Gastroesophageal sphincter (tissue), 4 donors: Measurements from ENCODE around the gene SCAF8. TPM values are rescaled to one million over a fixed set of nuclear protein-coding genes. Genes with fewer than 3 reads are reported as not detected.

Source experiments
- ATAC-seq: fragments of 150-250 bp; one replicate; pipeline ENCODE4 v1.9.1; 2016; ENCODE audit warnings: mild to moderate bottlenecking, moderate library complexity
- H3K27ac ChIP-seq, 4 donors: fragments of 200-600 bp; sonication (generic) in 3 of 4; 1 replicate in 3 of 4; 2 replicates in 1 of 4; pipeline ENCODE4 v1.5.1; 2016 to 2019
- H3K27me3 ChIP-seq: fragments of 200-600 bp; sonication (generic); one replicate; pipeline ENCODE4 v1.5.1; 2019
- H3K36me3 ChIP-seq, 2 donors: fragments of 200-600 bp; sonication (generic); one replicate each; pipeline ENCODE4 v1.5.1; 2019; ENCODE audit warnings: control low read depth in 1 of 2
- H3K4me1 ChIP-seq, 3 donors: fragments of 200-600 bp; sonication (generic); 1 replicate in 2 of 3; 2 replicates in 1 of 3; pipeline ENCODE4 v1.5.1; 2016 to 2019; ENCODE audit warnings: control low read depth in 2 of 3
- H3K4me3 ChIP-seq, 2 donors: fragments of 200-600 bp; sonication (generic); one replicate each; pipeline ENCODE4 v1.5.1; 2019; ENCODE audit warnings: mild to moderate bottlenecking in 1 of 2, moderate library complexity in 1 of 2
- H3K9me3 ChIP-seq, 3 donors: fragments of 200-600 bp; sonication (generic); one replicate each; pipeline ENCODE4 v1.5.1; 2017 to 2019; ENCODE audit warnings: control low read depth in 2 of 3
- CTCF ChIP-seq, 4 experiments: fragments of 200-600 bp in 2 of 4; fragments of 450-650 bp in 2 of 4; sonication (generic) in 1 of 4; IDR thresholded peaks; one replicate each; pipeline ENCODE4 v1.5.1; 2017 to 2019; ENCODE audit warnings: antibody characterized with exemption in 4 of 4, mild to moderate bottlenecking in 2 of 4, moderate library complexity in 2 of 4
- EP300 ChIP-seq: sonication (generic); formaldehyde crosslinking; IDR thresholded peaks from one replicate; pipeline ENCODE4 v1.6.1; 2017; ENCODE audit warnings: antibody characterized with exemption, mild to moderate bottlenecking
- POLR2A ChIP-seq, 2 donors: fragments of 450-650 bp; IDR thresholded peaks; one replicate each; pipeline ENCODE4 v1.6.1; 2017; ENCODE audit warnings: antibody characterized with exemption in 2 of 2, mild to moderate bottlenecking in 2 of 2, moderate library complexity in 1 of 2
- POLR2AphosphoS5 ChIP-seq: sonication (generic); formaldehyde crosslinking; IDR thresholded peaks from one replicate; pipeline ENCODE4 v1.6.1; 2017; ENCODE audit warnings: antibody characterized with exemption
- WGBS, 2 donors: methylation state at CpG; one replicate each; pipeline ENCODE4 v1.1.5; 2018; ENCODE audit warnings: low coverage in 1 of 2; 5-methylcytosine and 5-hydroxymethylcytosine counted together
- total RNA-seq, 4 donors: library from RNA; depleted of rRNA; stranded (reverse); fragments of >200 nt; gene quantifications; one replicate each; pipeline ENCODE4 v1.1.0, GENCODE V29; 2016

The SCAF8 gene
- total RNA-seq, 4 donors from 2014 or later: 38.5 to 56.8 (median 42.5) TPM

DNA sequence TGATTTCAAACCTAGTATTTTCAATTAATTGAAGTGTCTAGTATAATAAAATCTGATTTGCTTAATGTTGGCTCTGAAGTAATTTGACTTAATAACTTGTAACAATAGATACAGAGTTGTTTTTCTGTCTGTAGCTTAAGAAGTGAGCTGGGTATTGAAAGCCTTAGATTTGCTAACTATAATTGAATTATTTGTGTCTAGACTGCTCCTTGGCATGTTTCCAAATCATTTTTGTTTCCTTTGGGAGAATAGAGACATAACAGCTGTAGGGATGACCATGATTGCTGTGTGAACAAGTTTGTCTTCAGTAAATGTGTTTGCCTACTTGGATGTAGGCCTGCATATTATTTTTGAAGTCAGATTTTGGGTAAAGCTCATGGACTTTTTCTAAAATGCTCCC, 115.4 kb downstream of the SCAF8 start:
- TF ChIP-seq CTCF (IDR thresholded peaks at IDR 0.05) (no peak), POLR2AphosphoS5 (no peak), POLR2A (IDR thresholded peaks at IDR 0.05) (no peak), EP300 (no peak)
- no peaks in the 10 kb centered on the region for H3K9me3 ChIP-seq

DNA sequence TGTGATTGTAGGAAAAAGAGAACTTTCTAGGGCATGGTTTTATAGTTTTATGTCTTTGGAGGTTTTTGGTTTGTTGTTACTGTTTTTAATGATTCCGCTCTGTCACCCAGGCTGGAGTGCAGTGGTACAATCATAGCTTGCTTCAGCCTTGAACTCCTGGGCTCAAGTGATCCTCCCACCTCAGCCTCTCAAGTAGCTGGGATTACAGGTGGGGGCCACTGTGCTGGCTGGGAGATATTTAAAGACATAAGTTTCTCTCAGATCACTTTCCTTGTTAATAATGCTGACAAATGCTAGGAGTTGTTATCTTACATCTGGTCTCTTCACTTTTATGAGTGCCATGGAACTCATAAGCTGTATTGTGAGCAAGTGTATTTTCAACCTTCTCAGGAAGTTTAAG, 116.3 kb downstream of the SCAF8 start:
- H3K9me3 ChIP-seq: no peaks in the 10 kb centered on the region
- ATAC-seq: no peak
- peaks cover 0 to 31% (median 0%) of the 10 kb centered on the region in 3 donors for H3K4me1 ChIP-seq
- 100% methylated on average over 1 of the region's 1 CpG for WGBS, 2 donors
- no peak overlapping the region for H3K27ac ChIP-seq
- H3K36me3 ChIP-seq: no peaks in the 10 kb centered on the region
- no peaks in the 10 kb centered on the region for H3K27me3 ChIP-seq
- no peak for TF ChIP-seq POLR2A (IDR thresholded peaks at IDR 0.05)
- no peak for TF ChIP-seq POLR2AphosphoS5
- no peak overlapping the region for H3K4me3 ChIP-seq

More for the DNA sequence above, 115.4 kb downstream of the SCAF8 start:
- Histone ChIP-seq H3K36me3 (no peaks in the 10 kb centered on the region), H3K27ac (no peak overlapping the region), H3K4me1 (peaks cover 0 to 40% (median 0%) of the 10 kb centered on the region in 3 donors), H3K27me3 (no peaks in the 10 kb centered on the region), H3K4me3 (no peak overlapping the region)
- no peak for ATAC-seq

DNA sequence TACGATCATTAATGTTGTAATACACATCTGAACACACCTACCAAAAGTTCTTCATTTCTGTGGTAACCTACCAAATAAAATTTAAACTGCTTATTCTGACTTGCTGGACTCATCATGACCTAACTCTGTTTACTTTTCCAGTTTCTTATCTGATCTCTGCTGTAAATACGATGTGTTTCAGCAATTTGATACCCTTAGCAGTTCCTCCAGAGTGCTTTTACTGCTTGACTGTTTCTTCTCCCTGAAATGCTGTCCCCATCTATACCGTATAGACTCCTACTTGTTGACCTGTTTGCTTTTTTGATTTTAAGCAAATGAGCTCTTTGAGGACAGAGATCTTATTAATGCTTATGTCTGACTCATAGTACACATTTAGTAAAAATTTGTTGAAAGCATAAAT, 119.5 kb downstream of the SCAF8 start:
- no peak for ATAC-seq
- Histone ChIP-seq H3K4me1 (peaks cover 0 to 17% (median 0%) of the 10 kb centered on the region in 3 donors), H3K9me3 (no peaks in the 10 kb centered on the region), H3K4me3 (no peak overlapping the region), H3K27me3 (no peaks in the 10 kb centered on the region), H3K36me3 (no peaks in the 10 kb centered on the region), H3K27ac (no peak overlapping the region)
- no peak for TF ChIP-seq EP300
- TF ChIP-seq POLR2A (IDR thresholded peaks at IDR 0.05): no peak
- no peak for TF ChIP-seq CTCF (IDR thresholded peaks at IDR 0.05)
- no peak for TF ChIP-seq POLR2AphosphoS5
- WGBS, 2 donors: 51 to 79% methylated on average over 2 to 3 of the region's 3 CpGs

DNA sequence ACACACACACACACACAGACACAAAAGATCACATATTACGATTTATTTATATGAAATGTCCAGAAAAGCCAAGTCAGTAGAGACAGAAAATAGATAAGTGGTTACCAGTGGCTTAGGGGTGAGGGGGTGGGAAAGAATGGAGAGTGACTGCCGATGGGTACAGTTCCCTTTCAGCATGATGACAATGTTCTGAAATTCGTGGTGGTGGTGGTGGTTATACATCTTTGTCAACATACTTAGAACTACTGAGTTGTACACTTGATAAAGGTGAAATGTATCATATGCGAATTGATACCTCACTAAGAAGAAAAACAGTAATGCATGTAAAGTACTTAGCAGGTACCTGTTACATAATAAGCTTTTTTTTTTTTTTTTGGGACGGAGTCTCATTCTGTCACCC, 124.3 kb downstream of the SCAF8 start:
- WGBS, 2 donors: 91 to 100% methylated on average over 1 to 5 of the region's 5 CpGs
- Histone ChIP-seq H3K27ac (no peak overlapping the region), H3K27me3 (no peaks in the 10 kb centered on the region), H3K9me3 (no peaks in the 10 kb centered on the region), H3K4me1 (peaks cover 0 to 9% (median 0%) of the 10 kb centered on the region in 3 donors), H3K36me3 (peaks cover 0 to 3% of the 10 kb centered on the region in 2 donors), H3K4me3 (no peak overlapping the region)
- ATAC-seq: no peak
- TF ChIP-seq EP300 (no peak), POLR2AphosphoS5 (no peak), CTCF (IDR thresholded peaks at IDR 0.05) (no peak), POLR2A (IDR thresholded peaks at IDR 0.05) (no peak)

GRCh38 chr6:154861825-154862224, 128.6 kb downstream of the SCAF8 start:
- H3K4me3 ChIP-seq: no peak overlapping the region

More at GRCh38 chr6:154861825-154862224, 128.6 kb downstream of the SCAF8 start:
- TF ChIP-seq POLR2A (IDR thresholded peaks at IDR 0.05) (no peak), EP300 (no peak), CTCF (IDR thresholded peaks at IDR 0.05) (no peak), POLR2AphosphoS5 (no peak)
- H3K36me3 ChIP-seq: peaks cover 0 to 3% of the 10 kb centered on the region in 2 donors
- 18 to 57% methylated on average over 1 of the region's 1 CpG for WGBS, 2 donors
- no peaks in the 10 kb centered on the region for H3K9me3 ChIP-seq
- no peaks in the 10 kb centered on the region for H3K27me3 ChIP-seq
- H3K4me1 ChIP-seq: no peaks in the 10 kb centered on the region
- no peak for ATAC-seq
- H3K27ac ChIP-seq: no peak overlapping the region
